Lung (tissue), 12 donors: ENCODE results near the gene FSCN2. TPM values are rescaled to one million over a fixed set of nuclear protein-coding genes. Genes with fewer than 3 reads are reported as not detected.
A peak's percentile ranks its signal among the peaks of the same experiment; 100 is the strongest.

Source experiments
- ATAC-seq: fragments of 200-7000 bp; cut with Tn5 transposase; one replicate; pipeline ENCODE4 v1.9.1; 2020; ENCODE audit warnings: moderate number of reproducible peaks; ENCODE audit not compliant: insufficient read depth, low FRiP score
- DNase-seq, 3 donors: peaks; one replicate each; pipeline ENCODE4 v3.0.0-alpha.2; 2013 to 2017
- H3K27ac ChIP-seq, 2 donors: one replicate each; pipeline ENCODE4 v1.5.1; 2013; ENCODE audit warnings: mild to moderate bottlenecking in 2 of 2, moderate library complexity in 2 of 2, control low read depth in 1 of 2, inconsistent platforms in 1 of 2, low read depth in 1 of 2, low read length in 1 of 2
- H3K27me3 ChIP-seq, 3 donors: one replicate each; pipeline ENCODE4 v1.5.1; 2013; ENCODE audit warnings: low read length in 2 of 3; ENCODE audit not compliant: control insufficient read depth in 3 of 3, insufficient read depth in 3 of 3
- H3K36me3 ChIP-seq, 4 donors: one replicate each; pipeline ENCODE4 v1.5.1; 2013; ENCODE audit warnings: low read length in 4 of 4, mild to moderate bottlenecking in 1 of 4, moderate library complexity in 1 of 4; ENCODE audit not compliant: control insufficient read depth in 4 of 4, insufficient read depth in 4 of 4
- H3K4me1 ChIP-seq, 5 donors: one replicate each; pipeline ENCODE4 v1.5.1; 2013; ENCODE audit warnings: low read length in 5 of 5, mild to moderate bottlenecking in 2 of 5, moderate library complexity in 1 of 5; ENCODE audit not compliant: control insufficient read depth in 5 of 5, insufficient read depth in 5 of 5
- H3K4me3 ChIP-seq: one replicate; pipeline ENCODE4 v1.5.1; 2013; ENCODE audit warnings: mild to moderate bottlenecking, control low read depth, moderate library complexity
- H3K9ac ChIP-seq, 2 donors: one replicate each; pipeline ENCODE4 v1.5.1; 2013; ENCODE audit warnings: low read length in 2 of 2, control low read depth in 1 of 2; ENCODE audit not compliant: insufficient read depth in 1 of 2
- H3K9me3 ChIP-seq, 4 donors: one replicate each; pipeline ENCODE4 v1.5.1; 2013; ENCODE audit warnings: low read length in 3 of 4, mild to moderate bottlenecking in 1 of 4, moderate library complexity in 1 of 4; ENCODE audit not compliant: control insufficient read depth in 4 of 4, insufficient read depth in 3 of 4
- CTCF ChIP-seq: IDR thresholded peaks from 2 replicates; pipeline ENCODE4 v1.5.1; 2012; ENCODE audit warnings: mild to moderate bottlenecking; ENCODE audit errors: control extremely low read depth, extremely low read depth
- WGBS, 2 donors: extraction: QIAGEN DNeasy Blood & Tissue Kit; methylation state at CpG; one replicate each; pipeline ENCODE4 v1.1.7; 2013; 5-methylcytosine and 5-hydroxymethylcytosine counted together
- polyA plus RNA-seq, 2 donors: library from polyadenylated mRNA; stranded (reverse); fragments of 200-250 nt; gene quantifications; one replicate each; pipeline ENCODE4 v1.2.1, GENCODE V29; 2013
- total RNA-seq, 2 donors: library from RNA; depleted of rRNA in 1 of 2; stranded (reverse); fragments of >200 nt in 1 of 2; gene quantifications; one replicate each; pipeline ENCODE4 v1.2.1, GENCODE V29; 2014 to 2021
- donor health status: control.
- donor health status: control.
- donor health status: Bipolar disorder and iron deficiency.
- donor health status: healthy.
- donor health status: DM: yes; HTN: yes; CAD: no.

The FSCN2 gene
- total and polyA plus RNA-seq, 4 donors = 0.46 to 3.9 (median 1.9) TPM

DNA sequence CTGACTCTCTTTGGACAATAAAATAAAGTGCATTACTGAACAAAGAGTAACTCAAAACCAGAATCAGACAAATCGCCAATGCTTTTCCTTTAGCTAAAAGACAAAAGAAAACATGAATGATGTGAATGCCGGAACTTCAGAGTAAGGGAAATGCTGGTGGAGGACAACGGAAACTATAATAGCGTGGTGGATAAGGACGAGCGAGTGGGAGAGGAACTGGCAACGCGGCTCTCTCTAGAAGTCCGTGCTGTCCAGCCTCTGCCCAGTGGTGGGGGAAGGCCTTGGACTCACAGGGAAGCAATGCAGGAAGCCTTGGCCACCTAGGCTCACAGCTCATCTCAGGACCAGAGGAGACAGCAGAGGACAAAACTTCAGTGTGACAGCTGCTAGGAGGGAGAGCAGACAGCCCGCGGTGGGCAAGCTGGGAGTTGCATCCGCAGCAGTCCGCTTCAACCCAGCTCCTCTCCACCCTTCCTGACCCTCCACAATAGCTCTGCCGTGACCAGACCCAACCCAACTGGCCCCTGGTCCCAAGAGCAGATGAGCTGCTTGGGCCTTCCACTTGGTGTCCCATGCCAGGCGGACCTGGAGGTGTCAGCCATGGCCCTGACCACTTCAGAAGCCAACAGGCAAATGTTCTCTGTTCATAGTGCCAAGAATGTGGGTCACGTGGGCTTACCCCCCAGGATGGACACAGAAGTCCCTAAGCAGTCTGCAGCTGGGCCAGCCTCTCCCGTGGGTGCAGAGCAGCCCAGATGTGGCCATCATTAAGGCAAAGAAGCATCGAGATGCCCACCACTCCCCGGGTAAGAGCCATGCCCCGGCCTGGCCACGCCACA is 29.3 kb downstream of the FSCN2 start:
- H3K4me1 ChIP-seq = peaks cover 0 to 15% (median 0%) of the 10 kb centered on the region in 5 donors
- peaks cover 0 to 38% (median 15%) of the 10 kb centered on the region in 4 donors for H3K36me3 ChIP-seq
- H3K9me3 ChIP-seq = no peaks in the 10 kb centered on the region
- peak overlapping the region in 1 of 2 donors; percentile 58 for H3K27ac ChIP-seq
- TF ChIP-seq CTCF = no peak
- no peak overlapping the region for H3K4me3 ChIP-seq
- DNase-seq (no peak), ATAC-seq (no peak)
- H3K27me3 ChIP-seq = no peaks in the 10 kb centered on the region
- H3K9ac ChIP-seq = no peak overlapping the region
- WGBS, 2 donors = 90% methylated on average over 21 of the region's 21 CpGs

- peaks cover 0 to 11% (median 0%) of the 10 kb centered on the region in 5 donors for H3K4me1 ChIP-seq
- no peak for DNase-seq
Observed at GRCh38 chr17:81558115-81558468, 29.9 kb downstream of the FSCN2 start.

DNA sequence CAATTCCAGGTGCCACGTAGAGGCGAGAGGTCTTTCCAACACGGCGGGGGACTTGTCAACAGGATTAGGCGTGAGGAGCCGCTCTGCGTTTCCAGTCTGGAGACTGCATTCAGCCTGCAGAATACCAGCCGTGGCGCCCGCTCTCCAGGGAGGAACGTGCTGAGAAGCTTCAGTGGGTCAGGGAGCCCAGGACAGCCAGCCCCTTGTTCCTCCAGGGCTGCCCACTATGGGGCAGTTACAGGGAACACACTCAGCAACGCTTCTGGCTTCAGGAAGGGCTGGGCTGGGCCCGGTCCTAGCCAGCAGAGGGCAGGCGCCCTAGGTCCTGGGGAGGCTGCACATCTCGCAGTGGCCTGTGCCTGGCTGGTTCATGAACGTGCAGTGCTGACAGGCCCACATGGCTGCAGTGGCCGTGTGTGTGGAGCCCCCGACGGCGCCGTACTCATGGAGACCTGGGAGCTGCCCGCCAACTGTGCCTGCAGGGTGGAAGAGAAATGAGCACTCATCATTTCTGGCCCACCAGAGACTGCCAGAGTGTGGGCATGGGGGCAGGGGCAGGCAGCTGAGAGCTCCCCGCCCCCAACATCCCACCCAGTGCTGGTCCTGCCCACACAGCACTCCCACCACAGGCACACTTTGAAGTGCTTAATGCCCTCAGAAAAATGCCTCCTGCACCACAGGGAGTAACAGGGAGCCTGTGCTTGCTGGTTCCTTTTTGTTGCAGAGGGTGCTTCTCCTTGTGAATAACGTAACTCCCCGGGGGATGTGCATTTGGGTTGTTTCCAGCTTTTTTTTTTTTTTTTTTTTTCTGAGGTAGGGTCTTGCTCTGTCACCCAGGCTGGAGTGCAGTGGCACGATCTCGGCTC is 31.0 kb downstream of the FSCN2 start:
- H3K9ac ChIP-seq = no peak overlapping the region
- DNase-seq = no peak

More at GRCh38 chr17:81558115-81558468, 29.9 kb downstream of the FSCN2 start:
- ATAC-seq = no peak
- Histone ChIP-seq H3K9me3 (no peaks in the 10 kb centered on the region), H3K9ac (no peak overlapping the region), H3K4me3 (no peak overlapping the region), H3K36me3 (peaks cover 0 to 42% (median 16%) of the 10 kb centered on the region in 4 donors), H3K27me3 (no peaks in the 10 kb centered on the region), H3K27ac (no peak overlapping the region)
- 93 to 94% methylated on average over 12 of the region's 12 CpGs for WGBS, 2 donors
- no peak for TF ChIP-seq CTCF

More for the DNA sequence above, 31.0 kb downstream of the FSCN2 start:
- ATAC-seq = no peak
- H3K27me3 ChIP-seq = no peaks in the 10 kb centered on the region
- no peak for TF ChIP-seq CTCF
- H3K4me3 ChIP-seq = no peak overlapping the region
- no peaks in the 10 kb centered on the region for H3K9me3 ChIP-seq
- H3K4me1 ChIP-seq = peaks cover 0 to under 1% (median 0%) of the 10 kb centered on the region in 5 donors
- peaks cover 0 to 42% (median 24%) of the 10 kb centered on the region in 4 donors for H3K36me3 ChIP-seq
- WGBS, 2 donors = 83 to 85% methylated on average over 27 of the region's 27 CpGs
- H3K27ac ChIP-seq = no peak overlapping the region
